Heart left ventricle (tissue), 13 donors: ENCODE measurements around the gene MRPL1.

Experiments
- POLR2A ChIP-seq, 2 donors: fragments of 450-650 bp; IDR thresholded peaks; one replicate each; pipeline ENCODE4 v1.6.1; 2017; ENCODE audit warnings: antibody characterized with exemption in 2 of 2, mild to moderate bottlenecking in 2 of 2, moderate library complexity in 2 of 2
- TF ChIP-seq, protein P1 (sequence below), 12 donors: fragments of 200-600 bp; sonication (generic) in 4 of 12; IDR thresholded peaks; one replicate each; pipeline versions ENCODE4 v1.5.0 to v1.8.0; 2018 to 2022; ENCODE audit warnings: antibody characterized with exemption in 12 of 12, mild to moderate bottlenecking in 5 of 12
- donor health status: ischemic (EF 13 %, LVEDD 7.1; RV severe dilation, severe dysfunction).
- donor health status: DM: no; HTN: yes; CAD: no.
- donor health status: DM: no; HTN: no; CAD: no.
- donor health status: ischemic (EF 25% LVEDD 6.9; RV normal size, moderate dysfunction).
- donor health status: ischemic (EF 25% LVEDD 5.7; RV mildly dilated, moderate dysfunction).
- donor health status: ischemic (EF 35%, LVEDD 5.7; RV mildly dilated, moderate dysfunction).
- donor health status: nonischemic (EF 11% LVEDD 7.7; RV severe dilation, severe dysfunction).
- donor health status: DM: yes; HTN: yes; CAD: no.
- donor health status: PGD.
- donor health status: ischemic (EF 29% LVEDD 5.4; RV normal size, mild dysfunction).
- donor health status: nonischemic (EF 23%, LVEDD 6.1; RV moderate dilation, normal function).

DNA sequence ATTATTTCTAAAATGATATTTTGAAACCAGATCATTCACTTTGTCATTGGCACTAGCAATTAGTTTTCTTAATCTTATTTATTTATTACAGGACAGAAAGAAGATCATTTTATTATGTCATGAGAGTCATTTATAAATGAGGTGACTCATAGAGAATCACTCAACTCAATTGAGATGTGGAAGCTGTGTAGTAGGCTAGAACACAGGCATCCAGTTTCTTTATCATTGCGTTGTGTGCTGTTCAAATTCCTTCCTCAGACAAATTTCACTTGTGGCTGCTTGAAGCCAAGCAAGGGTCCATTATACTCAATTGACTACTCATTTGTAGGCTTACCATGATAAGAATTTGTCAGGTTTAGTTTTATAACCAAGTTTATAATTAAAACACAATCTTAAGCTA lies 87.6 kb downstream of the MRPL1 start:
- TF ChIP-seq, protein P1, sequence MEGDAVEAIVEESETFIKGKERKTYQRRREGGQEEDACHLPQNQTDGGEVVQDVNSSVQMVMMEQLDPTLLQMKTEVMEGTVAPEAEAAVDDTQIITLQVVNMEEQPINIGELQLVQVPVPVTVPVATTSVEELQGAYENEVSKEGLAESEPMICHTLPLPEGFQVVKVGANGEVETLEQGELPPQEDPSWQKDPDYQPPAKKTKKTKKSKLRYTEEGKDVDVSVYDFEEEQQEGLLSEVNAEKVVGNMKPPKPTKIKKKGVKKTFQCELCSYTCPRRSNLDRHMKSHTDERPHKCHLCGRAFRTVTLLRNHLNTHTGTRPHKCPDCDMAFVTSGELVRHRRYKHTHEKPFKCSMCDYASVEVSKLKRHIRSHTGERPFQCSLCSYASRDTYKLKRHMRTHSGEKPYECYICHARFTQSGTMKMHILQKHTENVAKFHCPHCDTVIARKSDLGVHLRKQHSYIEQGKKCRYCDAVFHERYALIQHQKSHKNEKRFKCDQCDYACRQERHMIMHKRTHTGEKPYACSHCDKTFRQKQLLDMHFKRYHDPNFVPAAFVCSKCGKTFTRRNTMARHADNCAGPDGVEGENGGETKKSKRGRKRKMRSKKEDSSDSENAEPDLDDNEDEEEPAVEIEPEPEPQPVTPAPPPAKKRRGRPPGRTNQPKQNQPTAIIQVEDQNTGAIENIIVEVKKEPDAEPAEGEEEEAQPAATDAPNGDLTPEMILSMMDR (IDR thresholded peaks at IDR 0.05): no peak
- TF ChIP-seq POLR2A (IDR thresholded peaks at IDR 0.05): no peak
